Ishikawa (cell line): ENCODE data around the gene LRRTM4.

Experiments
- CEBPB ChIP-seq: IDR thresholded peaks from 2 replicates; pipeline ENCODE4 v1.6.1; 2012
- CREB1 ChIP-seq: IDR thresholded peaks from 2 replicates; pipeline ENCODE4 v1.6.1; 2012; ENCODE audit warnings: low read depth
- EGR1 ChIP-seq: IDR thresholded peaks from 2 replicates; pipeline ENCODE4 v1.6.1; 2012
- EP300 ChIP-seq: IDR thresholded peaks from 2 replicates; pipeline ENCODE4 v1.6.1; 2012; ENCODE audit warnings: borderline replicate concordance
- FOXM1 ChIP-seq: IDR thresholded peaks from 2 replicates; pipeline ENCODE4 v1.6.1; 2012; ENCODE audit warnings: low read depth, borderline replicate concordance
- NFIC ChIP-seq: IDR thresholded peaks from 2 replicates; pipeline ENCODE4 v1.6.1; 2012
- RAD21 ChIP-seq: IDR thresholded peaks from 2 replicates; pipeline ENCODE4 v1.6.1; 2012; ENCODE audit warnings: low read depth
- TAF1 ChIP-seq: IDR thresholded peaks from 2 replicates; pipeline ENCODE4 v1.6.1; 2012; ENCODE audit warnings: low read depth, mild to moderate bottlenecking
- TCF12 ChIP-seq: IDR thresholded peaks from 2 replicates; pipeline ENCODE4 v1.6.1; 2012; ENCODE audit warnings: low read depth
- TEAD4 ChIP-seq: IDR thresholded peaks from 2 replicates; pipeline ENCODE4 v1.6.1; 2012
- USF1 ChIP-seq: IDR thresholded peaks from 2 replicates; pipeline ENCODE4 v1.6.1; 2012
- YY1 ChIP-seq: IDR thresholded peaks from 2 replicates; pipeline ENCODE4 v1.6.1; 2012; ENCODE audit warnings: low read depth
- ZBTB7A ChIP-seq: IDR thresholded peaks from 2 replicates; pipeline ENCODE4 v1.6.1; 2012; ENCODE audit warnings: low read depth
- TF ChIP-seq, protein P1 (sequence below): IDR thresholded peaks from 2 replicates; pipeline ENCODE4 v1.6.1; 2012; ENCODE audit warnings: low read depth, mild to moderate bottlenecking
- TF ChIP-seq, protein P2 (sequence below): IDR thresholded peaks from 2 replicates; pipeline ENCODE4 v1.6.1; 2012

LRRTM4 gene

GRCh38 chr2:77087987-77088414, 434.2 kb downstream of the LRRTM4 start:
- TF ChIP-seq FOXM1 (no peak), USF1 (no peak), NFIC (no peak), YY1 (no peak), ZBTB7A (no peak), EGR1 (no peak), CEBPB (no peak), TCF12 (no peak), CREB1 (no peak)
- TF ChIP-seq, protein P1, sequence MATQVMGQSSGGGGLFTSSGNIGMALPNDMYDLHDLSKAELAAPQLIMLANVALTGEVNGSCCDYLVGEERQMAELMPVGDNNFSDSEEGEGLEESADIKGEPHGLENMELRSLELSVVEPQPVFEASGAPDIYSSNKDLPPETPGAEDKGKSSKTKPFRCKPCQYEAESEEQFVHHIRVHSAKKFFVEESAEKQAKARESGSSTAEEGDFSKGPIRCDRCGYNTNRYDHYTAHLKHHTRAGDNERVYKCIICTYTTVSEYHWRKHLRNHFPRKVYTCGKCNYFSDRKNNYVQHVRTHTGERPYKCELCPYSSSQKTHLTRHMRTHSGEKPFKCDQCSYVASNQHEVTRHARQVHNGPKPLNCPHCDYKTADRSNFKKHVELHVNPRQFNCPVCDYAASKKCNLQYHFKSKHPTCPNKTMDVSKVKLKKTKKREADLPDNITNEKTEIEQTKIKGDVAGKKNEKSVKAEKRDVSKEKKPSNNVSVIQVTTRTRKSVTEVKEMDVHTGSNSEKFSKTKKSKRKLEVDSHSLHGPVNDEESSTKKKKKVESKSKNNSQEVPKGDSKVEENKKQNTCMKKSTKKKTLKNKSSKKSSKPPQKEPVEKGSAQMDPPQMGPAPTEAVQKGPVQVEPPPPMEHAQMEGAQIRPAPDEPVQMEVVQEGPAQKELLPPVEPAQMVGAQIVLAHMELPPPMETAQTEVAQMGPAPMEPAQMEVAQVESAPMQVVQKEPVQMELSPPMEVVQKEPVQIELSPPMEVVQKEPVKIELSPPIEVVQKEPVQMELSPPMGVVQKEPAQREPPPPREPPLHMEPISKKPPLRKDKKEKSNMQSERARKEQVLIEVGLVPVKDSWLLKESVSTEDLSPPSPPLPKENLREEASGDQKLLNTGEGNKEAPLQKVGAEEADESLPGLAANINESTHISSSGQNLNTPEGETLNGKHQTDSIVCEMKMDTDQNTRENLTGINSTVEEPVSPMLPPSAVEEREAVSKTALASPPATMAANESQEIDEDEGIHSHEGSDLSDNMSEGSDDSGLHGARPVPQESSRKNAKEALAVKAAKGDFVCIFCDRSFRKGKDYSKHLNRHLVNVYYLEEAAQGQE: no peak
- TF ChIP-seq, protein P2, sequence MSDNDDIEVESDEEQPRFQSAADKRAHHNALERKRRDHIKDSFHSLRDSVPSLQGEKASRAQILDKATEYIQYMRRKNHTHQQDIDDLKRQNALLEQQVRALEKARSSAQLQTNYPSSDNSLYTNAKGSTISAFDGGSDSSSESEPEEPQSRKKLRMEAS: no peak

DNA sequence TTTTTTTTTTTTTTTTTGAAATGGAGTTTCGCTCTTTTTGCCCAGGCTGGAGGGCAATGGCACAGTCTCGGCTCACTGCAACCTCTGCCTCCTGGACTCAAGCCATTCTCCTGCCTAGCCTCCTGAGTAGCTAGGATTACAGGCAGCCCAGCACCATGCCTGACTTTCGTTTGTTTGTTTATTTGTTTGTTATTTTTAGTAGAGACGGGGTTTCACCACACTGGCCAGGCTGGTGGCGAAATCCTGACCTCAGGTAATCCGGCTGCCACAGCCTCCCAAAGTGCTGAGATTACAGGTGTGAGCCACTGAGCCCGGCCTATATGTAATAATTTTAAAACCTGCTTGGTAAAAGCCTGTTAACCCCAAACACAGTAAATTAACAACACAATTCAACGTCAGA, 435.7 kb downstream of the LRRTM4 start:
- TF ChIP-seq, protein P2: no peak
- TF ChIP-seq YY1 (no peak), NFIC (no peak), EP300 (no peak), CREB1 (no peak), TEAD4 (no peak), TCF12 (no peak)

DNA sequence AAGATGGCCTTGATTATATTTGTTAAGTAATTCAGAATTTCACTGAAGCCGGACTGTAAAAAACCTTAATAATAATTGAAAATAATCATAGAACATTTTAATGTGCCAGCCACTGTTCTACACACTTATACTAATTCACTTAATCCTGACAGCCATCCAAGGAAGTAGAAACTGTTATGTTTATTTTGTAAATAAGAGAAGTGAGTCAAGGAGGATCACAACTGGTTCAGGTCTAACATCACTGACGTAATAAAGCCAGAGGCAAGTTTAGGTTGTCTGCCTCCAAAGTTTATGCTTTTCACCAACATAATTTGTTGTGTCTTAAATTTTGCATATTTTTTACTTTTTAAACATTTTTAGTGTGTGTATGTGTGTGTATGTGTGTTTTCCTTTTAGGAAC, 436.1 kb downstream of the LRRTM4 start:
- TF ChIP-seq ZBTB7A (no peak), FOXM1 (no peak), USF1 (no peak), TCF12 (no peak), TEAD4 (no peak), NFIC (no peak), EP300 (no peak), CREB1 (no peak), RAD21 (no peak), EGR1 (no peak), CEBPB (no peak), TAF1 (no peak), YY1 (no peak)
- TF ChIP-seq, protein P1: no peak
- TF ChIP-seq, protein P2: no peak

DNA sequence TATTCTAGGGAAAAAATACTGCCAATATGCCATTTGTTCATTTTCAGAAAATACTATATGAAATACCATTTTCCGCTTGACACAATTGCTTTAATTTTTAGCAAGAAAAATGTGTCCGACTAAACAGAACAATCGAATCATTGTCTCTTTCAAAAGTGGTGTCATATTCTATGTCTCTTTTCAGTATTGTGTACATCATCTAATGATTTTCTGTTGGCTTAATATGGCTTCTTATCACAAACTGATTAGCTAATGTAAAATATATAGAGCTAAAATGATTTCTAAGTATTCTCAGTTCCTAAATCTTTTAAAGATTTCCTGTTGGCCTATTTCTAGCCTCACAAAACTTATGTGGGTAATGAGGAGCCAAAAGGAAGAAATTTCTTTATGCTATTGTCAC, 436.6 kb downstream of the LRRTM4 start:
- TF ChIP-seq, protein P2: no peak
- TF ChIP-seq, protein P1: no peak
- no peak for TF ChIP-seq TCF12

DNA sequence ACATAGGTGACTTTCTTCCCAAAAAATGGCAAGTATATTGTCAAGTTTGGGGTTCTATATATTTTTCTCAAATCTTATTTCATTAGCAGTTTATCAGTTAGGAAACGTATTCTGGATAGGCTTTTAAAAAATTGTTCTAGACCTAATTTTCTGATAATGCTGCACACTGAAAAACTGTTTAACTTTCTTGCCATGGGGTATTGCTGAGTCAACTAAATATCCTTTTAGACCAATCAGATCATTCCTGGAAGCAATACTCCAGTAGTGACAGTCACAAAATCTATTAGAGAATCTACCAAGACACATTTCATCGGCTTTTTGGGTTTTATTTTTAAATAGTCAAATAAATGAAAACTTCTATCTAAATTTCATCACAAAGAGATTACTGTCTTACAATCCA, 440.6 kb downstream of the LRRTM4 start:
- TF ChIP-seq TEAD4: no peak
- TF ChIP-seq EP300: no peak
- no peak for TF ChIP-seq CREB1
- no peak for TF ChIP-seq RAD21
- TF ChIP-seq ZBTB7A: no peak
- no peak for TF ChIP-seq TAF1
- TF ChIP-seq NFIC: no peak
- TF ChIP-seq, protein P1: no peak
- TF ChIP-seq USF1: no peak
- TF ChIP-seq YY1: no peak
